ENCODE results near the gene MTMR3.

GRCh38 chr22:30026756-30027155, 143.8 kb downstream of the MTMR3 start:
- TF ChIP-seq TAF1 (IDR thresholded peaks at IDR 0.05; ENCODE audit: borderline replicate concordance, insufficient read depth, low read length), result no peak
- TF ChIP-seq SIN3A (IDR thresholded peaks at IDR 0.05; ENCODE audit: borderline replicate concordance, insufficient read depth, low read length), result no peak
- TF ChIP-seq REST (IDR thresholded peaks at IDR 0.05; ENCODE audit: insufficient read depth in 1 of 2, low read depth in 2 of 2, low read length in 2 of 2), result no peak
- no peak for TF ChIP-seq POLR2AphosphoS5 (IDR thresholded peaks at IDR 0.05; ENCODE audit: low read depth, low read length)
- TF ChIP-seq FOXP2 (optimal IDR thresholded peaks at IDR 0.05; ENCODE audit: borderline replicate concordance, extremely low read depth, extremely low read length, insufficient read depth), result no peak

Measured in PFSK-1 (cell line).